GM19397 (cell line): ENCODE results near the gene NES.
"Not testable (repeated sequence)": the region's sequence is repeated elsewhere in the genome, so short reads cannot be mapped to it uniquely, and the experiment has no call there.

Source experiments
- ATAC-seq: cut with Tn5 transposase; IDR thresholded peaks from one replicate; pipeline ENCODE4 v1.9.1; 2021; ENCODE audit warnings: mild to moderate bottlenecking, moderate library complexity; ENCODE audit not compliant: unreplicated experiment

NES gene

DNA sequence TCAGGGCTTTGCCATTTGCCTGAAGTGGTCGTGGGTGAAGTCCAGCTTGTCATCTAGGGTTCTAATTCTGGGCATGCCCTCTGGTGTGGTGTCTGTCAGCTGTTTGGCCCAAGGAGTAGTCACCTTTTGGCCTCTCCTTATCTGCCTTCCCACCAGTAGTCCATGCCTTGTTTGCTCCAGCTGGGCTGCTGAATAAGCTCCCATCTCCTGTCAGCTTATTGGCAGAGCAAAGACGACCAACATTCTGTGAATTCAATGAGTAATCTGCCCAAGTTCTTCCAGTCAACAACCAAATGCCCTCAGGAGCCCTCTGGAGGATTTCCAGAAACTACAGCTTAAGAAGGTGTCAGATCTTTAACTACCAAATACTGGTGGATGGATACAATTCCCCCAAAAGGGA, 28.3 kb downstream of the NES start:
- ATAC-seq = no peak

DNA sequence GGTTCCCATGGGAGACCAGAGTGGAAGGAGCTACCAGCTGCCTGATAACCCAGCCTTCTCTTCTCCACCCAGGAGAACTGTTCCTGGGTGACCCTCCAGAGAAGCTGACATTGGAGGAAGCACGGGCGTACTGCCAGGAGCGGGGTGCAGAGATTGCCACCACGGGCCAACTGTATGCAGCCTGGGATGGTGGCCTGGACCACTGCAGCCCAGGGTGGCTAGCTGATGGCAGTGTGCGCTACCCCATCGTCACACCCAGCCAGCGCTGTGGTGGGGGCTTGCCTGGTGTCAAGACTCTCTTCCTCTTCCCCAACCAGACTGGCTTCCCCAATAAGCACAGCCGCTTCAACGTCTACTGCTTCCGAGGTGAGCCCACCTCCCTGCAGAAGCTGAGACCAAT, 28.7 kb downstream of the NES start:
- ATAC-seq = no peak

DNA sequence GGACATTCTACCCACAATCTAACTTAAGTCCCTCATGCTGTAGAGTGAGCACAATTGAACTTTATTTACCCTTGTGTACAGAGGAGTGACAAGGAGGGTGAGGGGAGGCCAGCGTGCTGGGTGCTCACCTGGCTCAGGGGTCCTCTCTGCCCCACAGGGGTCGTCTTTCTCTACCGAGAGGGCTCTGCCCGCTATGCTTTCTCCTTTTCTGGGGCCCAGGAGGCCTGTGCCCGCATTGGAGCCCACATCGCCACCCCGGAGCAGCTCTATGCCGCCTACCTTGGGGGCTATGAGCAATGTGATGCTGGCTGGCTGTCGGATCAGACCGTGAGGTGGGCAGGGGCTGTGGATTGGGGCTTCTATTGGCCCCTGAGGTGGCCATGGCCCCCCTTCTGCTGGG, 29.9 kb downstream of the NES start:
- no peak for ATAC-seq

DNA sequence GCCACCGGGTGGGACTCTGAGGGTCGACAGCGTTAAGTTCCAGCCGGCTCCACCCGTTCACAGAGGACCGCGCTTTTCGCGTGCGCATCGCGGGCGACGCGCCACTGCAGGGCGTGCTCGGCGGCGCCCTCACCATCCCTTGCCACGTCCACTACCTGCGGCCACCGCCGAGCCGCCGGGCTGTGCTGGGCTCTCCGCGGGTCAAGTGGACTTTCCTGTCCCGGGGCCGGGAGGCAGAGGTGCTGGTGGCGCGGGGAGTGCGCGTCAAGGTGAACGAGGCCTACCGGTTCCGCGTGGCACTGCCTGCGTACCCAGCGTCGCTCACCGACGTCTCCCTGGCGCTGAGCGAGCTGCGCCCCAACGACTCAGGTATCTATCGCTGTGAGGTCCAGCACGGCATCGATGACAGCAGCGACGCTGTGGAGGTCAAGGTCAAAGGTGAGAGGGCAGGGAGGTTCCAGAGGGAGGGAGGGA, 30.4 kb downstream of the NES start:
- ATAC-seq = no peak

DNA sequence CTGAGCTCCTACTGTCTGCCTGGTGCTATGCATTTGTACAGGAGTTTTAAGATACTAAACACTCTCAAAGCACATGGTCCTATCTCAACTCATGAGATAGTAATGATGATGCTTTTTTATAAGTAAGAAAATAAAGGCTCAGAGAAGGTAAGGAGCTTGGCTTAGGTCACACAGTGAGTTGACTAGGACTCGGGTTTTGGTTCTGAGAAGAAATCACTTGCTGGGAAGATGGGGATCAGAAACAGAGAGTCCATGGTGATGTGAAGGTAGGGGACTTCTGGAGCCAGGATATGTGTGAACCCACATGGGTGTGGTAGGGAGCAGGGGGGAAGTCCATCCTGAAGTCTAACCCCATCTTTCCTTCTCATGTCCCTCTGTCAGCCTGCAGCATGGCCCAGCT, 31.5 kb downstream of the NES start:
- no peak for ATAC-seq

DNA sequence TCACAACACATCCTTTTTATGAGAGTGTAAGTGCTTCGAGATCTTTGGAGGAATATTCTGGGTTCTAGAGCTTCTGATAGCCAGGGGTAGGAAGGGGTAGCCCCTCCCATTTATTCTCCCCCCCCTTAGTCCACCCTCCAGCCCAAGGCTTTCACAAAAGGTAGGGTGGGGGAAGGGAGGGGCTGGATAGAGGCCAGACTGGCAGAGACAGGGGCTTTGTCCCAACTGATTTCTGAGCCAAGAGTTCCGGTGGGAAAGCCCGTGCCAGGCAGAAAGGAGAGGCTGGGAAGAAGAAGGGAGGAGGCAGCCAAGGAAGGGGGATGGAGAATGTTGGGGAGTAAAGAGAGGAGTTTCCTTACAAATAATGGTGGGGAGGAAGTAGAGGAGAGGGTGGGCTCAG, 32.2 kb downstream of the NES start:
- no peak for ATAC-seq

DNA sequence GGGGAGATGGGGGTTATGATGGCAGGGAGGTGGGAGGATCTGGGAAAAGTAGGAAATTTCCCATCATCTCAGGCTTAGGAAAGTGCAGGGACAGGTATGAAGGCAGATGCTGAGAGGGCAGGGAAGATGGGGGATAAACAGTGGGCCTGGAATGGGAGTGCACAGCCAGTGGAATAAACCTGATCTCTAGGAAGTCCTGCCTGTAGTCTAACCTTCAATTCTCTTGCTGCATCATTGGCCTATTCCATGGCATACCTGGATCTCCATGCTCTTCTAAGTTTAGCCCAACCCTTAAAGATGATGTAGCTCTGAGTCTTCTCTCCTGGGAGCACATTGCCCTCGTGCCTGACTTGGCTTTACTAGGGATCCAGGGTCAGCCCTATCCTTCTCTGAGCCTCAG, 32.6 kb downstream of the NES start:
- no peak for ATAC-seq

DNA sequence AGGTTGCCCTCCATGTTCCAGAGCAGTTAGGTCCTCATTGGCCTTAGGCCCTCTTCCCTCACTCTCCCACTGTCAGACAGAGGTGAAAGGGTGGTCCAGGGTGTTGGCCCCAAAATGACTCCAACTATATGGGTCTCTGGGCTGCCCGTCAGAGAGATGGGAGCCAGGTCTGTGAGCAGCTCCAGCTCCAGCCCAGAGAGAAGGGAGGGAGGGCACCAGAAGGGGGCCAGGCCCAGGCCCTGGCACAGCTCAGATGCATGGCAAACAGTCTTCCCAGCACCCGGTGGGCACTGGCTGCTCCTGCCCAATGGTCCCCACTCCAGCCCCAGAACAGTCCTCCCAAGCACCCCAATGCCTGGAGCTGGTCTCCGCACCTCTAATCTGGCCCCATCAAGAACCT, 33.1 kb downstream of the NES start:
- no peak for ATAC-seq

DNA sequence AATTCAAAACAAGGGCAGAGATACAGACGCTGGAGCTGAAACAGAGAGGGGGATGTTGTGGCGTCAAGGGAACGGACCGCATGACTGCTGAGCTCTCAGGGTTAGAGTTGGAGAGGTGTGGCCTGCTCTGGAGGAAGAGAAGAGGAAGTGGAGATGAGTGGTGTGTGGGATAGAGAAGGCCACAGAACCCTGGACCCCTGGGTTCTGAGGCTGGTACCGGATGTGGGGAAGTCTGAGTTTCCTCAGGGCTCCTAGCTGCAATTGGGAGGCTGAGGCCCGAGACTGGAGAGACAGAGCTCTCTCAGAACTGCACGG, 33.5 kb downstream of the NES start:
- ATAC-seq = no peak

DNA sequence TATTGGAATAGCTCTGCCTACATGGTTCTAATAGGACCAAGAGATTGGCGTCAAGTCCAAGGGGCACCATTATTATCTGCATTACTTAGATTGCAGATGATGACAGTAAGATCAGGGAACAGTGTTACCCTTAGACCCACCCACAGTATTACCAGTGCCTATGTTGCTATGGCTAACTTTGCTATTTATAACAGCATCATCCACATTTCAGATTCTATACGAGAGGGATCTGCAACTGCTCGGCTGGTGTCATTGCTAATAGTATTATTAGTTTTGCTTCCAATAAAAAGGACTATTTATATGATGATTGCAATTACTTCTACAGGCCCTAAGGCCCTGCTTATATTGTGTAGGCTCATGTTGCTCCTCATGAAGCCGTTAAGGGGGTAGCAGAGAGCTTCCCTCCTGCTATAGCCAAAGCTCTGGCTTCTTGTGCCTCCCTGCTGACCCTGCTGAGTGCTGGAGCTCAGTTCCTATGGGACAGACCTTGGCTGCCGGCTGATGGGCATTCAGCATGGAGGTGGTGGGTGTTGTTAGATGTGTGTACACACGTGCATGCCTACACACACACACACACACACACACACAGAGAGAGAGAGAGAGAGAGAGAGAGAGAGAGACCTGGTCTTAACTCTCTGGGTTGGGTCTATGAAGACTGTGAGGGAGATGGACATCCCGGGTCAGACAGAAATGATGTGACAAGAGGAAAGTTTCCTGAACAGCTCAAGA, 34.0 kb downstream of the NES start:
- ATAC-seq = no peak

DNA sequence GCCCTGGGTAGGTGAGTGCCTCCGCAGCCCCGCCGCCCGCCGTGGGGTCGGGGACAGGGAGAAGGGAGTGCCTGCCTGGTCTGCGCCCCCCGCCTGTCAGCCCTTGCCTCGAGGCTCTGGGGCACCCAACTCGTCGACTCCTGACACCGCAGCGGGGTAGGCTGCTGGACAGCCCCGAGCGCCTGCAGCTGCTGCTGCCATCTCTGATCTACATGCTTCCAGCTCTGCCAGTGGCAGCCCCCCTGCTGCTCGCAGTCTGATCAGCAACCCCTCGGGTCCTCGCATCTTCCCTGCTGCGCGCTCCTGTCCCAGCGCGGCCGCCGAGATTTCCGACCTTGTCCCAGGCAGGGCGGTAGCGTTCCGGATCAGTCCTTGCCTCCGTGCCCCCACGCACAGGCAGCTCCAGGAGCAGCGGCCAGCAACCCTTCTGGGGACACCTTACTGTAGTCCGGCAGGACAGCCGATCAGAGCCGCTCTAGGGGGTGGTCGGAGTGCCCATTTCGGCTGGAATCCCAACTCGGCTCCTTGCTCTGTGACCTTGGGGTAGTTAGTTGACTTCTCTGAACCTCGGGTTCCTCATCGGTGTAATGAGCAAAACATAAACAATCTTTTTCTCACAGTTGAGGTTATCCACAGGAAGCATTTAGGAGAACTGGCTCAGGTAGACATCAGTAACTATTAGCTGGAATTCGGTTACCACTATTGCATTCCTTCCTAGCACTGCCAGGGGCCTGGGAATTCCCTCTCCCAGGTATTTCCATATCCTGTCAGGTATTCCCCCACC, 34.8 kb downstream of the NES start:
- ATAC-seq = no peak

DNA sequence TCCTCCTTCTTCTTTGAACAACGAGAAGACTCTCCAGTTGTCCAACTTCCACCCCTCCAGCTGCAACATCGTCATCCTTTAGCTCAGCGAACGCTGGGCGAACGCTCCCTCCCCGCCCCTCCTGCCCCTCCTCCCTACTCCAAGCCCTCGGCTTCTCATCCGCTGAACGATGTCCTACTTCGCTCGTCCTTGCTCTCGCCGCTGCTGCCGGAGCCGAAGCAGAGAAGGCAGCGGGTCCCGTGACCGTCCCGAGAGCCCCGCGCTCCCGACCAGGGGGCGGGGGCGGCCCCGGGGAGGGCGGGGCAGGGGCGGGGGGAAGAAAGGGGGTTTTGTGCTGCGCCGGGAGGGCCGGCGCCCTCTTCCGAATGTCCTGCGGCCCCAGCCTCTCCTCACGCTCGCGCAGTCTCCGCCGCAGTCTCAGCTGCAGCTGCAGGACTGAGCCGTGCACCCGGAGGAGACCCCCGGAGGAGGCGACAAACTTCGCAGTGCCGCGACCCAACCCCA, 35.4 kb downstream of the NES start, which contains the start of gene BCAN:
BCAN (plus strand) TSS at position 357 of the 504 bp plus-strand sequence. CDS start 3,938 bp downstream, outside the sequence.
- ATAC-seq = no peak

DNA sequence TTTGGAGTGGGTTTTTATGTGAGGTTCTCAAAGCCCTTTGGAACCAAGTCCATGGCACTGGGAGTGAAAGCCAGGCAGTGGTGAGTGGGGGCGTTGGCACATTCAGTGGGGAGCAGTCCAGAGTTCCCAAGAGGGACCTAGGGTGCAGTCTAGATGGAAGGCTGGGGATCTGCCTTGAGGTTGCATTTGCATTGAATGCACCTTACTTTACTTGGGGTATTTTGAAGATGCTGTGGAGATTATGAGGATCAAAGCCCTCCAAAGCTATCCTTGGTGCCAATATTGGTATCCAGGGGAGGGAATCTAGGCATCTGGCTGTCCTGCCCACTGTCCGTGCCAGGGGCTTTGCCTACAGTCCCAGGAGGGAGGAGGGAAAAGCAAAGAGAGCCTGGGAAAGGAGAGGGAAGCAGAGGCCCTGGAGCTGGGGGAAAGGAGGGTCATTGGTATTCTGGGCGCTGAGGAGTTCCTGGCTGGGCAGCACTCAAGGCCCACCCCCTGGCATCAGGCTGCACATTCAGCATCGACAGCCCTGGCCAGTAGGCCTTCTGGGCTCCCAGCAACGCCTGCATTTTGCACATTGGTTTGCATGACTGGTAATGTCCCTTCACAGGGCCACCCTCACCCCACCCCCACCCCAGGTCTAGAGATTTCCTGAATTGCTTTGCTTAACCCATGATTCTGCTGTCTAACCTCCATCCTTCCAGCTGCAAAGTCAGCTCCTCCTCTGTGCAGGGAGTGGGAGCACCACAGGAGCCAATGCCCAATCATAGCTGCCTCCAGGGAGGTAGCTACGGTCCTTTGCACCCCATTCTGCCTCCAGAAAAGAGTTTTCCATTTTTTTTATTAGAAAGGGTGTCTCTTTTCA, 36.1 kb downstream of the NES start:
- ATAC-seq = no peak

DNA sequence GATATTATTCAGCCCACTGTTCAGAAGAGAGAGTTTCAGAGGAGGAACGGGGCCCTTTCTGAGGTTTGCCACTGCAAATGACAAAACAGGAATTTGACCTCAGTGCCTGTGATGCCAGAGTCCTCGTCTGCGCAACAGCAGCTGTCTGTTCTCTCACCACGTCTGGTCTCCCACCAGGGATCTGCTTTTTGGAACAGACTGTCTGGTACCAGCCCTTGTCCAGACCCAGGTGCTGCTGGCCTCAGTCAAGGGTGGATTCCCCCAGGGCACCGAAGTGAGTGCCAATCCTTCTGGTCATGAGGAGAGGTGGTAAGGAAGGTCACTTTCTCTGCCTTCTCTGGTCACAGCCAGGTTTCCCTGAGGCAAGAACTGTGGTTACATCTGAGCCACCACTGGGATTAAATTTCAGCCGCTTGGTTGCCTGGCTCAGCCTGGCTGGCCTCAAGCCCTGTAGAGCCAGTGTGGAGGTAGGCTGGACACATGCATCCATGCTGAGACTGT, 37.6 kb downstream of the NES start:
- ATAC-seq = no peak

DNA sequence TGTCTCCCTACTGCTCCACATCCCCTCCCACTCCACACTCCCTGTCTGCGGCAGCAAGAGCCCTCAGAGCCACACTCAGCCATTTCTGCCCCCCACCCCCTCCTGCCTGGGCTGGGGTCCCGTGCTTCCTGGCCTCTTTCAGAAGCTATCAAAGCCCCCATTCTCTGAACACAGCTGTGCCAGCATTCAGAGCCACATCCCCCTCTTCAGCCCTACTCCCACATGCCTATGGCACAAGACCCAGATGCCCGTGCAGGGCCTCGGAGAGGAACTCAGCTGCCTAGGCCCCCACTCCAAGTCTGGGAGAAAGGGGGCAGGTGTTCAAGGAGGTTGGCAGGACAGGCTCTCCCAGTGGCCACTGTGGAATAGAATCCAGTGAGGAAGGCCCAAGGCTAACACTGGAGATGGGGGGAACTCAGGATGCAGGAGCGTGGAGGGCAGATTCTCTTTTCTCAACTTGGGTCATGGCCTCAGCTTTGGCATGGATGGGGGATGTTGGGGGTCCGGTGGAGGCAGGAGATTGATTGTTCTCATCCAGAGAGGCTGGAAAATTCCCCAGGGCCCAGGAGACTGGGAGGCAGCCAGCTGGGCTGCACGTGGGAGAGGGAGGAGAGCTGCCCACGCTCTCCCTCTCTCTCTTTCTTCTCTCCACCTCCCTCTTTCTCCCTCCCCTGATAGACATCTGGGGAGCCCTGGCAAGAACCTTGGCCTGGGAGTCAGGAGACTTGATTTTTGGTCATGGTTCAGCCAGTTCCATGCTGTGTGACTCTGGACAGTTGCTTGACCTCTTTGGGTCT, 38.8 kb downstream of the NES start:
- no peak for ATAC-seq

DNA sequence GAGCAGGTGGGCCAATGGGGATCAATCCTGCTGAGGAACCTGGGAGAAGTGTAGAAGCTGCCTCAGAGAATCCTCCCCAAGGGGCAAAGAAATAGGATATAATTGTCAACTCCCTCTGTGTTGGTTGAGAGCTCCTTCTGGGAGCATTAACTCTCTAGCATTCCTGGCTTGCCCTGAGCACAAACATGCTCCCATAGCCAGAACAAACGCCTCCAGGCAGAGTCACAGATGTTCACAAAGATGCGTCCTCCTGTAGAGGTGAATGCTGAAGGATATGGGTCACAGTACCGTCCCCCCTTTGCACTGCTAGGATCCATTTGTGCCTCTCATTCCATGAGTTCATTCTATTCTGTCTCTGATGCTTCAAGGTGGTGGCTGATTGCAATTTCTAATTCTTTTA, 44.9 kb downstream of the NES start:
- ATAC-seq = no peak

DNA sequence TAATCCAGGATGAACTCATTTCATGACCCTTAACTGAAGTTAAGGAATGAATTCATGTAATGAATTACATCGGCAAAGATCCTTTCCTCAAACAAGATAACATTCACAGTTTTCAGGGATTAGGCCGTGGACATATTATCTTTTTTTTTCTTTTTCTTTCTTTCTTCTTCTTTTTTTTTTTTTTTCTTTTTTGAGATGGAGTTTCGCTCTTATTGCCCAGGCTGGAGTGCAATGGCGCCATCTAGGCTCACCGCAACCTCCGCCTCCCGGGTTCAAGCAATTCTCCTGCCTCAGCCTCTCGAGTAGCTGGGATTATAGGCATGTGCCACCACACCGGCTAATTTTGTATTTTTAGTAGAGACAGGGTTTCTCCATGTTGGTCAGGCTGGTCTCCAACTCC, 46.1 kb downstream of the NES start:
- not testable (repeated sequence) for ATAC-seq

DNA sequence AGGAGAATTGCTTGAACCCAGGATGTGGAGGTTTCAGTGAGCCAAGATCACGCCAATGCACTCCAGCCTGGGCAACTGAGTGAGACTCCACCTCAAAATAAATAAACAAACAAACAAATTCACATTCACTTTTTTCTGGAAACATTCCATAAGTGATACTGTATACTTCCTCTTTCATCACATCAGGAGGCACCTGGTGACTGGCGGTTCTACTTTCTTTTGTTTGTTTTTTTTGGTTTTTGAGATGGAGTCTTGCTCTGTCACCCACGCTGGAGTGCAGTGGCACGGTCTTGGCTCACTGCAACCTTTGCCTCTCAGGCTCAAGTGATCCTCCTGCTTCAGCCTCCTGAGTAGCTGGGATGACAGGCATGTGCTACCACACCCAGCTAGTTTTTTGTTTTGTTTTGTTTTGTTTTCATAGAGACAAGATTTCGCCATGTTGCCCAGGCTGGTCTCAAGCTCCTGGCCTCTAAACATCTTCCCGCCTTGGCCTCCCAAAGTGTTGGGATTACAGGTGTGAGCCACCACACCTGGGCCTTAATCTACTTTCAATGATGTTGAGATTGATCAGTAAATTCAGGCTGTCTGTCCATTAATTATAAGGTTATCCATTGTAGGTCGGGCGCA, 47.3 kb downstream of the NES start:
- ATAC-seq = no peak

DNA sequence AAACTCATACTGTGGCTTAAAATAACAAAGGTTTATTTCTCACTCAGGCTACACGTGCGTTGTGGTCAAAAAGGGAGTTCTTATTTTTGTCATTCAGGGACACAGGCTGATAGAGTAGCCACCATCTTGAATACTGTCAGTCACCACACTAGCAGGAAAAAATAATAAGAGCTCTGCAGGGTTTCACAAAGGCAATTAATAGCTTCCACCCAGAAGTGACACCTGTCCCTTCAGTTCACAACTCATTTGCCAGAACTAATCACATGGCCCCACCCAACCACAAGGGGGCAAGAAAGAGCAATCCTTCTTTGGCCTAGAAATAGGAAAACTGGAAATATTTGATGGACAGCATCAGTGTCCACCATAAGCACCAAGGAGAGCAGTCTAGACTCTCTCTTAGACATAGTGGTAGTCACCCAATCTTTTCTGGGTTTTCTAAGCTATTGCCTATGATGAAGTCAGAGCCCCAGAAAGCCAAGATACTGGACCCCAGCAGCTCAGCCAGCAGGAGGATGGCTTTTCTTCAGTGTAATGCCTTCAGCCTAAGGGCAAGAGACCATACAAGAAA, 49.8 kb downstream of the NES start:
- ATAC-seq = no peak

DNA sequence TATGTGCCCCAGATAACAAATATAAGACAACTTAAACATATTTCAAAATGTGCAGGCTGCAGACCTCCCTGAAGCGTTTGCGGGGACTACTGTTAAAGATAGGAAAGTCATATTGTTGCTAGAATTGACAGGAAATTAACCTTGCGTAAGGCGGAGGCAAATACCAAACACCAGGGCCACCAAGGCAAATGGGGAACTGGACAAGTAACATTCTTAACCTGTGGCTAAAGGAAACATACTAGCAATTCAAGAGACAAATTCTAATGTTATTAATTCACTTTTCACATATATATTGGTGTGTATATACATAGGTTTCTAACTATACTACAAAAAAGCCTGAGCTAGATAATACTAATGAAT, 51.1 kb downstream of the NES start:
- ATAC-seq = no peak
